ENCODE measurements around the gene ADAP1.

The ADAP1 gene

GRCh38 chr7:889391-889790 is 65.1 kb downstream of the ADAP1 start:
- no peak for DNase-seq

GRCh38 chr7:889025-889390 is 65.5 kb downstream of the ADAP1 start:
- no peak for DNase-seq

- no peak for DNase-seq
Observed at GRCh38 chr7:888081-889024, 66.1 kb downstream of the ADAP1 start.

- DNase-seq, result no peak
Observed at GRCh38 chr7:887488-887820, 67.0 kb downstream of the ADAP1 start.

- no peak for DNase-seq
Observed at GRCh38 chr7:886626-887487, 67.6 kb downstream of the ADAP1 start.

GRCh38 chr7:885893-886625 is 68.4 kb downstream of the ADAP1 start:
- DNase-seq, result no peak

- no peak for DNase-seq
Observed at GRCh38 chr7:885261-885892, 69.1 kb downstream of the ADAP1 start.

- no peak for DNase-seq
Observed at GRCh38 chr7:884191-885003, 70.1 kb downstream of the ADAP1 start.

- DNase-seq, result no peak
Observed at GRCh38 chr7:883055-884021, 71.1 kb downstream of the ADAP1 start.

- DNase-seq, result no peak
Observed at GRCh38 chr7:882336-883035, 72.0 kb downstream of the ADAP1 start.

- no peak for DNase-seq
Observed at GRCh38 chr7:881441-882234, 72.8 kb downstream of the ADAP1 start.

GRCh38 chr7:880450-880849 is 74.0 kb downstream of the ADAP1 start:
- no peak for DNase-seq

- DNase-seq, result no peak
Observed at GRCh38 chr7:879706-880105, 74.8 kb downstream of the ADAP1 start.

- no peak for DNase-seq
Observed at GRCh38 chr7:879093-879492, 75.4 kb downstream of the ADAP1 start.

GRCh38 chr7:877312-878232 is 76.9 kb downstream of the ADAP1 start:
- DNase-seq, result no peak

GRCh38 chr7:876972-877311 is 77.5 kb downstream of the ADAP1 start:
- DNase-seq, result peak; percentile 33

- DNase-seq, result peak; percentile 92
Observed at GRCh38 chr7:876077-876971, 78.2 kb downstream of the ADAP1 start, which contains the start of gene GET4. GET4 (plus strand) TSS chr7:876554; CDS start chr7:876646, 92 bp downstream.

All from stimulated activated naive CD4-positive, alpha-beta T cell treated with Interleukin-2 at 50 U/mL for 16 hours (primary cell).